Measurements from ENCODE around the gene EDN1.

GRCh38 chr6:12243169-12243568 is 47.0 kb upstream of the EDN1 start:
- TF ChIP-seq CTCF (optimal IDR thresholded peaks at IDR 0.05 in 1 of 3, IDR thresholded peaks at IDR 0.05 in 1 of 3, conservative IDR thresholded peaks at IDR 0.05 in 1 of 3; ENCODE audit: extremely low read depth in 1 of 3, insufficient read depth in 2 of 3, low read length in 3 of 3) (no peak), EZH2 (IDR thresholded peaks at IDR 0.05; ENCODE audit: low read length) (no peak)
